ENCODE results near the gene BCL2.

The BCL2 gene

GRCh38 chr18:63181706-63182309 lies 137.8 kb downstream of the BCL2 start:
- no peak overlapping the region for H3K27ac ChIP-seq
- TF ChIP-seq, protein P1, sequence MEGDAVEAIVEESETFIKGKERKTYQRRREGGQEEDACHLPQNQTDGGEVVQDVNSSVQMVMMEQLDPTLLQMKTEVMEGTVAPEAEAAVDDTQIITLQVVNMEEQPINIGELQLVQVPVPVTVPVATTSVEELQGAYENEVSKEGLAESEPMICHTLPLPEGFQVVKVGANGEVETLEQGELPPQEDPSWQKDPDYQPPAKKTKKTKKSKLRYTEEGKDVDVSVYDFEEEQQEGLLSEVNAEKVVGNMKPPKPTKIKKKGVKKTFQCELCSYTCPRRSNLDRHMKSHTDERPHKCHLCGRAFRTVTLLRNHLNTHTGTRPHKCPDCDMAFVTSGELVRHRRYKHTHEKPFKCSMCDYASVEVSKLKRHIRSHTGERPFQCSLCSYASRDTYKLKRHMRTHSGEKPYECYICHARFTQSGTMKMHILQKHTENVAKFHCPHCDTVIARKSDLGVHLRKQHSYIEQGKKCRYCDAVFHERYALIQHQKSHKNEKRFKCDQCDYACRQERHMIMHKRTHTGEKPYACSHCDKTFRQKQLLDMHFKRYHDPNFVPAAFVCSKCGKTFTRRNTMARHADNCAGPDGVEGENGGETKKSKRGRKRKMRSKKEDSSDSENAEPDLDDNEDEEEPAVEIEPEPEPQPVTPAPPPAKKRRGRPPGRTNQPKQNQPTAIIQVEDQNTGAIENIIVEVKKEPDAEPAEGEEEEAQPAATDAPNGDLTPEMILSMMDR (conservative IDR thresholded peaks at IDR 0.05): no peak
- TF ChIP-seq ZFX (IDR thresholded peaks at IDR 0.05): no peak

DNA sequence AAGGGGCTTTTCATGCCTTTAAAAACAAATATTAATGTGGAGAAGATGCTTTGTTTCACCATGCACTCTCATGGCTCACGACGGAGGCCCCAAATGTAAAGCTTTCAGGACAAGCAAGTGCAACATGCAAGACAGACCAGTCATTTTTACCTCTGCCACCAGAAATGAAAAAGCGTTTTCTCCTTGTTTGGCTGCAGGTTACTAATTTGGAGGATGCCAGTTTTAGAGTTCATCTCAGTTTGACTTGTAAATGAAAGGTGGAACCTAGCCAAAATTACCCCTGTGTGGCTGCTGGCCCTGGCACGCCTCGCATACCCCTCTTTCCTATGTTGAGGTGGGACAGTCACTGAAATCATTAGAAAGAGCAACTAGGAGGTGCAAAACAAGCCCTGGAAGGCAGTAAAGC lies 138.6 kb downstream of the BCL2 start:
- H3K27ac ChIP-seq: no peak overlapping the region
- TF ChIP-seq ZFX (IDR thresholded peaks at IDR 0.05): no peak
- TF ChIP-seq, protein P1 (conservative IDR thresholded peaks at IDR 0.05): no peak

DNA sequence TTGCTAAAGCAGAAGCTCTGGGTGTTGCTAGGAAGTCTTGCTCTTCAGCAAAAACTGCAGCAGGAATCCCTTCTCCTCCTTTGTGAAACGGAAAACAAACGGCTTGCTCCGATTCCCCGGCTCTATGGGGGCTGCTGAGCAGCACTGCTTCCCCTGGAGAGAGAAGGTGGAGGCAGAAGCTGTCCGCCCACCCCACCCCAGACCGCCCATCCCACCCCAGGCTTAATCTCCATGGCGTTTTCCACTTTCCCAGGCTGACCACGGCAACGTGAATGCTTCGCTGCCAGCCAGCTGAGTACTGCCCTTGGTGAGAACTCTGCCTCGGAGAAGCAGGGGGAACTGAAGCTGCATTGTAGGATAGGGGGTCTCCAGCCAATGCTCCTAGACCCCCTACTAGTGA lies 139.2 kb downstream of the BCL2 start:
- TF ChIP-seq, protein P1 (conservative IDR thresholded peaks at IDR 0.05): no peak
- TF ChIP-seq ZFX (IDR thresholded peaks at IDR 0.05): no peak

DNA sequence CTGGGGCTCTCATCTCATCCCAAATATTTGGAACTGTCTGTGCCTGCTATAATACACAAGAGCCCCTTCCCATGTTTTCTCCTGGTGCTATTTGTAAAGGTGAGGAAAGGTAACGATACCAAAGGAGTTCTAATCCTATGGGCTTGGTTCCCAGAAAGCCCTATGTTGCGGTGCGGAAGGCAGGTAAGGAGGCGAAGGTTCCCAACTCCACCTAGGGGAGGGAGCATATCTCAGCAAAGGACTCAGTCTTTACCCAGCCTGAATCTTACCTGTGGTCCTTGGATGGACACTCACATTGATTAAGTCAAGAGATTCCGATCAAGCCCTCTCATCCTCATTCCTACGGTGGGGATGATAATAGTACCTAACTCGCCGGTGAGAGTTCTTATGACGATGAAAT lies 140.1 kb downstream of the BCL2 start:
- TF ChIP-seq, protein P1 (conservative IDR thresholded peaks at IDR 0.05): no peak
- no peak for TF ChIP-seq ZFX (IDR thresholded peaks at IDR 0.05)
- no peak overlapping the region for H3K27ac ChIP-seq

More for the DNA sequence above, 139.2 kb downstream of the BCL2 start:
- no peak overlapping the region for H3K27ac ChIP-seq

GRCh38 chr18:63178971-63179370 lies 140.6 kb downstream of the BCL2 start:
- no peak overlapping the region for H3K27ac ChIP-seq
- TF ChIP-seq, protein P1 (conservative IDR thresholded peaks at IDR 0.05): no peak
- no peak for TF ChIP-seq ZFX (IDR thresholded peaks at IDR 0.05)

- TF ChIP-seq, protein P1 (conservative IDR thresholded peaks at IDR 0.05): no peak
- TF ChIP-seq ZFX (IDR thresholded peaks at IDR 0.05): no peak
- no peak overlapping the region for H3K27ac ChIP-seq
These were observed 141.4 kb downstream of the BCL2 start for GRCh38 chr18:63177919-63178821.

DNA sequence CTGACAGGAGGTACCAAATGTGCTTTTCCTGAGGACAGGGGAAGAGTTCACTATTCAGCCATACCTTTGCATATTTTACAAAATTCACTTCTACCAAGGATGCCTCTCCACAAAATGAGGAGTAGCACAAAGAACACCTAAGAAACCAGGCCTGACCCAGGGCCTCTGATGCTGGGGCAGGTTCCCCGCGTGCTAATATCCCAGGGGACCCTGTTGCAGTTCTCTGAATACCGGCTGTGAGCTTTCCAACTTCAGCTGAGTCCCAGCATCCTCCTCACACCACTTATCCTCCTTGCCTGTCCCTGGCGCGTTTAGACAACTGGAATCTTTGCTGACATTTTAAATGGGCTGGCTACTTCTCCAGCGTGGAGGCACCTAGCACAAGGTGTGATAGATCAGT lies 142.3 kb downstream of the BCL2 start:
- TF ChIP-seq, protein P1 (conservative IDR thresholded peaks at IDR 0.05): no peak
- TF ChIP-seq ZFX (IDR thresholded peaks at IDR 0.05): no peak
- no peak overlapping the region for H3K27ac ChIP-seq

All from C4-2B (cell line).